Activated naive CD8-positive, alpha-beta T cell (primary cell): ENCODE results near the gene U2AF1L4.

Source experiments
- H3K27ac Mint-ChIP-seq: one replicate; pipeline ENCODE4 v1.8.0; 2021; ENCODE audit warnings: mixed read lengths
- H3K27me3 Mint-ChIP-seq: one replicate; pipeline ENCODE4 v1.8.0; 2021; ENCODE audit warnings: mixed read lengths
- H3K36me3 Mint-ChIP-seq: one replicate; pipeline ENCODE4 v1.8.0; 2021; ENCODE audit warnings: mixed read lengths
- H3K4me1 Mint-ChIP-seq: one replicate; pipeline ENCODE4 v1.8.0; 2021; ENCODE audit warnings: low read depth, mixed read lengths
- H3K4me3 Mint-ChIP-seq: one replicate; pipeline ENCODE4 v1.8.0; 2021; ENCODE audit warnings: mild to moderate bottlenecking, mixed read lengths
- H3K9me3 Mint-ChIP-seq: one replicate; pipeline ENCODE4 v1.8.0; 2021; ENCODE audit warnings: low read depth, mixed read lengths

The U2AF1L4 gene

GRCh38 chr19:35708391-35708790 is 36.8 kb downstream of the U2AF1L4 start:
- H3K27me3 Mint-ChIP-seq, result no peaks in the 10 kb centered on the region
- no peak overlapping the region for H3K4me3 Mint-ChIP-seq
- H3K27ac Mint-ChIP-seq, result no peak overlapping the region

DNA sequence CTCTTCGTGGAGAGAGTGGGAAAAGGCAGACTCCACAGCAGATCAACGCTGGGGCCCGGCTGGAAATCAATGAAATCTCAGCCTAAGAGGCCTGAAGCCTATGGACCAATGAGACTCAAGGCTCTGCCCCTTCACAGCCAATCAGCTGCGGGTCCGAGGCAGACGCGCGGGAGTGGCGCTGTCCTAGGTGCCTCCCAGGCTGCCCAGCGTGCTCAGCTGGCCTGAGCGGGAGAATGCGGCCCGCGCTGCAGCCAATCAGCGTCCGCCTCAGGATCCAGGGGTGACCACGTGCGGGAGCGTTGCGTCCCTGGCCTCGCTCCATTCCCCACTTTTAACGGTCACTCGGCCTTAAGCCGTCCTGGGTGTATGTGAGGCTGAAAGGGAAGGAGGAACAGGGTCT is 41.0 kb downstream of the U2AF1L4 start, which contains the start of gene ZBTB32:
Gene ZBTB32 (plus strand): TSS at position 341 of the 400 bp plus-strand sequence. CDS start 10,069 bp downstream, outside the sequence.
- H3K27me3 Mint-ChIP-seq, result no peaks in the 10 kb centered on the region
- no peaks in the 10 kb centered on the region for H3K9me3 Mint-ChIP-seq
- H3K4me3 Mint-ChIP-seq, result no peak within 1 kb of the TSS
- H3K27ac Mint-ChIP-seq, result no peak within 1 kb of the TSS
- peaks cover 5% of the 10 kb centered on the region for H3K4me1 Mint-ChIP-seq
- no peaks in the 10 kb centered on the region for H3K36me3 Mint-ChIP-seq

More at GRCh38 chr19:35708391-35708790, 36.8 kb downstream of the U2AF1L4 start:
- Mint-ChIP-seq H3K4me1 (peaks cover 28% of the 10 kb centered on the region), H3K36me3 (no peaks in the 10 kb centered on the region), H3K9me3 (no peaks in the 10 kb centered on the region)

GRCh38 chr19:35703343-35703742 is 41.9 kb downstream of the U2AF1L4 start:
- no peak overlapping the region for H3K27ac Mint-ChIP-seq
- no peaks in the 10 kb centered on the region for H3K36me3 Mint-ChIP-seq
- H3K9me3 Mint-ChIP-seq, result no peaks in the 10 kb centered on the region
- H3K4me3 Mint-ChIP-seq, result no peak overlapping the region
- H3K27me3 Mint-ChIP-seq, result no peaks in the 10 kb centered on the region
- H3K4me1 Mint-ChIP-seq, result peaks cover 5% of the 10 kb centered on the region

DNA sequence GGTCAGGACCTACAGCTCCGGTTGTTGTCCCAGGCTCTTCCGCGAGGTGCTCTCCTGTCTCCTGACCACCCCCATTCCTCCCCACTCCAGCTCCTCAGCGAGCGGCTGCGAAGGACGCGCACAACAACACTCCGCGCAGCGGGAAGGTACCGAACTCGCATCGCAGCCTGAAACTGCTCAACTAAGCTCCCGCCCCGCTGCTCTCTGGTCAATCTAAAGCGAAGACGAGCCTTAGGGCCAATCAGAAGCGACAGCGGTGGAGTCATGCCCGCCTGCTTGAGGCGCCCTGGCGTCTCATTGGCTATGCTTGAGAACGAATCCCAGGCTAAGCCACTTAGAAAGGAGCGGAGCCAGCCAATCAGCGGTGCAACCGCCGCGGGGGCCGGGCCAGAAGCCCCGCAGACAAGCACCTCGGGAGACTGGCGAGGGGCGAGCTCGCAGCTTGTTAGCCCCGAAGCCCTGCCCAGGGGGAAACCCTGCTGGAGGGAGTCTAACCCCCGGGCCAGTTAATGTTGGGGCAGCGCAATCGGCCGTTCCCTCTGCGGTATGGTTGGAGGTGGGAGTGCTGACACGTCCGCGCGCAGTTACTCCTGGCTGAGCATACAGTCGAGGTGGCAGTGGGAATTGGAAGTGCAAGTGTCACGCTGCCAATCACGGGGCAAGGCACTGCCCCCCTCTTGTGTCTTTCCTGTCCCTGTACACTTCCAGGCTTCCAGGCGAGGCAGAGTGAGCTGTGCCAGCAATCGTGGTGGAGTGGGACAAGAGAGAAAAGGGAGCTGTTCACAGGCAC is 42.8 kb downstream of the U2AF1L4 start:
- H3K9me3 Mint-ChIP-seq, result no peaks in the 10 kb centered on the region
- no peaks in the 10 kb centered on the region for H3K36me3 Mint-ChIP-seq
- no peaks in the 10 kb centered on the region for H3K27me3 Mint-ChIP-seq
- peak overlapping the region; percentile 97 for H3K27ac Mint-ChIP-seq
- peaks cover 5% of the 10 kb centered on the region for H3K4me1 Mint-ChIP-seq
- H3K4me3 Mint-ChIP-seq, result peak overlapping the region; percentile 92

GRCh38 chr19:35696835-35697234 is 48.4 kb downstream of the U2AF1L4 start:
- Mint-ChIP-seq H3K27me3 (no peaks in the 10 kb centered on the region), H3K4me3 (no peak overlapping the region)

DNA sequence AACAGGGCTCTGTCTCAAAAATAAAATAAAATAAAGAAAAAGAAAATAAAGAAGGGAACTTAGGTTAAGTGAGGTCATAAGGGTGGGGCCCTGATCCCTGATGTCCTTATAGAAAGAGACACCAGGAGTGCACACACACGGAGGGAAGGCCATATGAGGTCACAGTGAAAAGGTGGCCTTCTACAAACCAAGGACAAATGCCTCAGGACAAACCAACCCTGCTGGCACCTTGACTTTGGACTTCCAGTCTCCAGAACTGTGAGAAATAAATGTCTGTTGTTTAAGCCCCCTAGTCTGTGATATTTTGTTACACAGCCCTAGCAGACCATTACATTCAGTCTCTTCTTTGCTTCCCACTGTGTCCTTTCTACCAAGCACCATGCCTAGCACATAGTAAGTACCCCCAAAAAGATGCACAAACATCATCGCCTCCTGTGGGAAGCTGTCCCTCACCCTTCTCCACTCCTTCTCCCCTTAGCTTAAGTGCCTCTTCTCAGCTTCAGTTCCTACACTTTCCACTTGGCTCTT is 49.3 kb downstream of the U2AF1L4 start:
- H3K27me3 Mint-ChIP-seq, result no peaks in the 10 kb centered on the region
- no peak overlapping the region for H3K27ac Mint-ChIP-seq
- no peaks in the 10 kb centered on the region for H3K9me3 Mint-ChIP-seq
- H3K4me3 Mint-ChIP-seq, result no peak overlapping the region
- no peaks in the 10 kb centered on the region for H3K36me3 Mint-ChIP-seq
- peaks cover 2% of the 10 kb centered on the region for H3K4me1 Mint-ChIP-seq

More at GRCh38 chr19:35696835-35697234, 48.4 kb downstream of the U2AF1L4 start:
- Mint-ChIP-seq H3K27ac (no peak overlapping the region), H3K9me3 (no peaks in the 10 kb centered on the region), H3K36me3 (no peaks in the 10 kb centered on the region), H3K4me1 (peaks cover 2% of the 10 kb centered on the region)

DNA sequence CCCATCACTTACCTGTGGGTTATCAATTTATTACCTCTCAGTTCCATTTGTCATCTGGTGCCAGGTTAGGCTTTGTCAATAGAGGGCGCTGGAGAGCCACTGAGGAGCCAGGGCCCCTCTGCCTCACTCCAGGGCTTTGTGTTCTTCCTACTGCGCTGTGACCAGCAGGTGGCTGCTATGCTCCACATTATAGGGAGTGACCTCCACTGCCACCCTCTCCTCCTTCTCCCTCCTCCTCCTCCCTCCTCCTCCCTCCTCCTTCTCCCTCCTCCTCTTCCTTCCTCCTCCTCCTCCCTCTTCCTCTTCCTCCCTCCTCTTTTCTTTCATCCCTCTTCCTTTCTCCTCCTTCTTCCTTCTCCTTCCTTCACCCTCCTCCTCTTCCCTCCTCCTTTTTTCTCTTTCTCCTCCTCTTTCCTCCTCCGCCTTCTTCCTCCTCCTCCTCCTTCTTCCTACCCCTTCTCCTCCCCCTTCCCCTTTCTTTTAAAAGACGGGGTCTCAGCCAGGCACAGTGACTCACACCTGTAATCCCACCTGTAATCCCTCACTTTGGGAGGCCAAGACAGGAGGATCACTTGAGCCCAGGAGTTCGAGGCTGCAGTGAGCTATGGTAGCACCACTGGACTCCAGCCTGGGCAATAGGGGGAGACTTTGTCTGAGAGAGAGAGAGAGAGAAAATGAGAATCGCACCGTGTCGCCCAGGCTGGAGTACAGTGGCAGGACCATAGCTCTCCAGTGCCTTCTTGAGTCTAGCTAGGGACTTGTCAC is 51.2 kb downstream of the U2AF1L4 start:
- H3K4me3 Mint-ChIP-seq, result no peak overlapping the region
- no peaks in the 10 kb centered on the region for H3K27me3 Mint-ChIP-seq
- no peaks in the 10 kb centered on the region for H3K36me3 Mint-ChIP-seq
- no peak overlapping the region for H3K27ac Mint-ChIP-seq
- peaks cover 2% of the 10 kb centered on the region for H3K4me1 Mint-ChIP-seq
- H3K9me3 Mint-ChIP-seq, result no peaks in the 10 kb centered on the region

DNA sequence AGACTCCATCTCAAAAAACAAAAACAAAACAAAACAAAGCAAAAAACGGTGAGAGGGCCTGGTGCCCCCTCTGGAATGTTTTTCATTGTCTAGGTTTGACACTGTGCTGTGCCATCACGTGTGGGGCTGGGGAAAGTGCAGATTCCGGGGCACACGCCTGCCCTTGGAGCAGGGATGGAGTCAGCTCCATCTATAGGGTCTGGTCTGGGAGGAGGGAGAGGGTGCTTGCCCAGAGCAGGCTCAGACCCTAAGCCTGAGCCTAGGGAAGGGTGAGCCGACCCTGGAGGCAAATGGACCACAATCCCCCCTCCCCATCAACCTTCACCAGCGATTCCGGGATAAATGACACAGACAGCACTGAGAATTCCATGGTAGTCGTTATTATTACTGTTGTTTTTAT is 51.8 kb downstream of the U2AF1L4 start:
- Mint-ChIP-seq H3K4me3 (no peak overlapping the region), H3K9me3 (no peaks in the 10 kb centered on the region), H3K36me3 (no peaks in the 10 kb centered on the region), H3K4me1 (peaks cover 2% of the 10 kb centered on the region), H3K27me3 (no peaks in the 10 kb centered on the region), H3K27ac (no peak overlapping the region)
